Suprapubic skin (tissue), 4 donors: Measurements from ENCODE around the gene DDX23. TPM values are rescaled to one million over a fixed set of nuclear protein-coding genes. Genes with fewer than 3 reads are reported as not detected.

ENCODE experiments used
- DNase-seq, 2 donors: peaks; one replicate each; pipeline ENCODE4 v3.0.0-alpha.2; 2019; ENCODE audit warnings: low spot score in 2 of 2
- H3K27ac ChIP-seq: fragments of 200-600 bp; sonication (generic); one replicate; pipeline ENCODE4 v1.5.1; 2019
- H3K27me3 ChIP-seq: fragments of 200-600 bp; sonication (generic); one replicate; pipeline ENCODE4 v1.5.1; 2019
- H3K36me3 ChIP-seq: fragments of 200-600 bp; sonication (generic); one replicate; pipeline ENCODE4 v1.5.1; 2019
- H3K4me1 ChIP-seq: fragments of 200-600 bp; sonication (generic); one replicate; pipeline ENCODE4 v1.5.1; 2019
- H3K4me3 ChIP-seq: fragments of 200-600 bp; sonication (generic); one replicate; pipeline ENCODE4 v1.5.1; 2019; ENCODE audit warnings: mild to moderate bottlenecking
- H3K9me3 ChIP-seq: fragments of 200-600 bp; sonication (generic); one replicate; pipeline ENCODE4 v1.5.1; 2019
- POLR2AphosphoS5 ChIP-seq, 3 donors: sonication (generic); formaldehyde crosslinking; IDR thresholded peaks; one replicate each; pipeline ENCODE4 v1.6.1; 2017; ENCODE audit warnings: antibody characterized with exemption in 3 of 3
- WGBS: methylation state at CpG from one replicate; pipeline ENCODE4 v1.1.5; 2018; 5-methylcytosine and 5-hydroxymethylcytosine counted together
- total RNA-seq, 4 donors: library from RNA; depleted of rRNA; stranded (reverse); fragments of >200 nt; gene quantifications; one replicate each; pipeline ENCODE4 v1.1.0, GENCODE V29; 2016

The DDX23 gene
- total RNA-seq, 4 donors from 2014 or later = 55.0 to 125 (median 62.2) TPM

GRCh38 chr12:48779869-48780268 is 72.1 kb downstream of the DDX23 start:
- H3K27me3 ChIP-seq = no peaks in the 10 kb centered on the region
- no peaks in the 10 kb centered on the region for H3K9me3 ChIP-seq
- 51% methylated on average over 3 of the region's 3 CpGs for WGBS
- no peak overlapping the region for H3K4me3 ChIP-seq
- DNase-seq = no peak
- H3K36me3 ChIP-seq = peaks cover 32% of the 10 kb centered on the region
- H3K4me1 ChIP-seq = peaks cover 35% of the 10 kb centered on the region
- peak overlapping the region; percentile 25 for H3K27ac ChIP-seq
- no peak for TF ChIP-seq POLR2AphosphoS5 (IDR thresholded peaks at IDR 0.05)

Other genes starting within 250 kb of the DDX23 start
- gene KANSL2, start 169.9 kb downstream of the DDX23 start, total RNA-seq = 10 to 100 TPM; 39.0 to 92.7 (median 62.4) TPM
- 10 to 100 TPM; 23.4 to 74.4 (median 36.4) TPM for gene CCNT1, start 135.5 kb downstream of the DDX23 start, total RNA-seq
- 10 to 100 TPM; 11.2 to 48.4 (median 19.0) TPM for gene ADCY6, start 63.1 kb downstream of the DDX23 start, total RNA-seq
- 10 to 100 TPM; 12.3 to 27.8 (median 17.3) TPM for gene CACNB3, start 33.7 kb downstream of the DDX23 start, total RNA-seq
- gene RND1, start 13.7 kb upstream of the DDX23 start, total RNA-seq = 1 to 10 TPM in 1 of 4 donors, under 1 TPM in 2, not detected in 1; 0.40 to 1.1 (median 0.65) TPM
- 10 to 100 TPM in 3 of 4 donors, 1 to 10 TPM in 1; 8.9 to 18.9 (median 15.3) TPM for gene FKBP11, start 73.3 kb upstream of the DDX23 start, total RNA-seq
- 10 to 100 TPM; 78.3 to 98.7 (median 87.7) TPM for gene ARF3, start 105.3 kb upstream of the DDX23 start, total RNA-seq
- 1 to 10 TPM in 2 of 4 donors, under 1 TPM in 2; 0.64 to 4.3 (median 1.4) TPM for gene WNT10B, start 119.6 kb upstream of the DDX23 start, total RNA-seq
- not detected for gene WNT1, start 126.2 kb upstream of the DDX23 start, total RNA-seq
- under 1 TPM in 3 of 4 donors, not detected in 1; 0.23 to 0.45 (median 0.24) TPM for gene DDN, start 147.2 kb upstream of the DDX23 start, total RNA-seq
- gene PRKAG1, start 166.6 kb upstream of the DDX23 start, total RNA-seq = 10 to 100 TPM; 40.0 to 61.4 (median 49.6) TPM
- gene KMT2D, start 208.6 kb upstream of the DDX23 start, total RNA-seq = 100 to 1,000 TPM in 2 of 4 donors, 10 to 100 TPM in 2; 88.1 to 121 (median 104) TPM
- 1 to 10 TPM; 1.1 to 3.6 (median 1.6) TPM for gene RHEBL1, start 217.8 kb upstream of the DDX23 start, total RNA-seq
- under 1 TPM; 0.15 to 0.47 (median 0.42) TPM for gene DHH, start 242.6 kb upstream of the DDX23 start, total RNA-seq